GM12891 (cell line): ENCODE data around the gene PIGQ.

ENCODE experiments used
- PAX5 ChIP-seq: IDR thresholded peaks from 2 replicates; pipeline ENCODE4 v1.6.1; 2011; ENCODE audit warnings: low read length, moderate library complexity, mild to moderate bottlenecking; ENCODE audit not compliant: insufficient read depth, severe bottlenecking
- POLR2A ChIP-seq: IDR thresholded peaks from 2 replicates; pipeline ENCODE4 v1.6.1; 2011; ENCODE audit warnings: low read depth, low read length, control low read depth
- POLR2AphosphoS5 ChIP-seq: IDR thresholded peaks from 2 replicates; pipeline ENCODE4 v1.6.1; 2011; ENCODE audit warnings: low read depth, low read length, control low read depth
- SPI1 ChIP-seq: IDR thresholded peaks from 2 replicates; pipeline ENCODE4 v1.6.1; 2011; ENCODE audit warnings: low read depth, low read length, control low read depth
- TAF1 ChIP-seq: IDR thresholded peaks from 2 replicates; pipeline ENCODE4 v1.6.1; 2011; ENCODE audit warnings: low read depth, low read length, control low read depth

GRCh38 chr16:534135-534534 lies 35.6 kb upstream of the PIGQ start:
- no peak for TF ChIP-seq POLR2A
- no peak for TF ChIP-seq POLR2AphosphoS5
- no peak for TF ChIP-seq TAF1
- no peak for TF ChIP-seq PAX5
- TF ChIP-seq SPI1: no peak
